Stomach (tissue), 4 donors: ENCODE results near the gene BCHE.

ENCODE experiments used
- POLR2AphosphoS5 ChIP-seq, 3 donors: sonication (generic); formaldehyde crosslinking; IDR thresholded peaks; one replicate each; pipeline ENCODE4 v1.6.1; 2016; ENCODE audit warnings: antibody characterized with exemption in 3 of 3
- TF ChIP-seq, protein P1 (sequence below), 7 experiments: fragments of 450-650 bp in 4 of 7; fragments of 200-600 bp in 3 of 7; sonication (generic) in 3 of 7; IDR thresholded peaks; one replicate each; pipeline ENCODE4 v1.5.1; 2016 to 2019; ENCODE audit warnings: antibody characterized with exemption in 7 of 7, control low read depth in 2 of 7, mild to moderate bottlenecking in 1 of 7

- TF ChIP-seq, protein P1, sequence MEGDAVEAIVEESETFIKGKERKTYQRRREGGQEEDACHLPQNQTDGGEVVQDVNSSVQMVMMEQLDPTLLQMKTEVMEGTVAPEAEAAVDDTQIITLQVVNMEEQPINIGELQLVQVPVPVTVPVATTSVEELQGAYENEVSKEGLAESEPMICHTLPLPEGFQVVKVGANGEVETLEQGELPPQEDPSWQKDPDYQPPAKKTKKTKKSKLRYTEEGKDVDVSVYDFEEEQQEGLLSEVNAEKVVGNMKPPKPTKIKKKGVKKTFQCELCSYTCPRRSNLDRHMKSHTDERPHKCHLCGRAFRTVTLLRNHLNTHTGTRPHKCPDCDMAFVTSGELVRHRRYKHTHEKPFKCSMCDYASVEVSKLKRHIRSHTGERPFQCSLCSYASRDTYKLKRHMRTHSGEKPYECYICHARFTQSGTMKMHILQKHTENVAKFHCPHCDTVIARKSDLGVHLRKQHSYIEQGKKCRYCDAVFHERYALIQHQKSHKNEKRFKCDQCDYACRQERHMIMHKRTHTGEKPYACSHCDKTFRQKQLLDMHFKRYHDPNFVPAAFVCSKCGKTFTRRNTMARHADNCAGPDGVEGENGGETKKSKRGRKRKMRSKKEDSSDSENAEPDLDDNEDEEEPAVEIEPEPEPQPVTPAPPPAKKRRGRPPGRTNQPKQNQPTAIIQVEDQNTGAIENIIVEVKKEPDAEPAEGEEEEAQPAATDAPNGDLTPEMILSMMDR (IDR thresholded peaks at IDR 0.05) = no peak
- no peak for TF ChIP-seq POLR2AphosphoS5 (IDR thresholded peaks at IDR 0.05)
Measured at GRCh38 chr3:165786013-165786412, 51.2 kb downstream of the BCHE start.
